ENCODE measurements around the gene SFRP2. TPM values are rescaled to one million over a fixed set of nuclear protein-coding genes. Genes with fewer than 3 reads are reported as not detected.
A peak's percentile ranks its signal among the peaks of the same experiment; 100 is the strongest.

Gene SFRP2
- 10.5 and 14.9 TPM in 2 replicates for total RNA-seq (2014; rRNA removed; shearing (Covaris generic))

- DNase-seq (ENCODE audit: low read depth): peak; percentile 46
These were observed at the start of gene SFRP2 for GRCh38 chr4:153788413-153789276. Gene SFRP2 (minus strand): TSS chr4:153789083. CDS start chr4:153788835, 248 bp downstream.

GRCh38 chr4:153838564-153838963 is 49.7 kb upstream of the SFRP2 start:
- no peak for DNase-seq (ENCODE audit: low read depth)

- no peak for DNase-seq (ENCODE audit: low read depth)
These were observed 46.0 kb upstream of the SFRP2 start for GRCh38 chr4:153834901-153835300.

- DNase-seq (ENCODE audit: low read depth): no peak
These were observed 43.9 kb upstream of the SFRP2 start for GRCh38 chr4:153832720-153833287.

- no peak for DNase-seq (ENCODE audit: low read depth)
These were observed 43.2 kb upstream of the SFRP2 start for GRCh38 chr4:153832054-153832453.

GRCh38 chr4:153831245-153831644 is 42.4 kb upstream of the SFRP2 start:
- no peak for DNase-seq (ENCODE audit: low read depth)

- DNase-seq (ENCODE audit: low read depth): no peak
These were observed 36.8 kb upstream of the SFRP2 start for GRCh38 chr4:153825691-153826090.

GRCh38 chr4:153825126-153825525 is 36.2 kb upstream of the SFRP2 start:
- DNase-seq (ENCODE audit: low read depth): no peak

- no peak for DNase-seq (ENCODE audit: low read depth)
These were observed 35.6 kb upstream of the SFRP2 start for GRCh38 chr4:153824501-153824900.

GRCh38 chr4:153823483-153823882 is 34.6 kb upstream of the SFRP2 start:
- no peak for DNase-seq (ENCODE audit: low read depth)

- DNase-seq (ENCODE audit: low read depth): no peak
These were observed 33.4 kb upstream of the SFRP2 start for GRCh38 chr4:153822316-153822715.

- DNase-seq (ENCODE audit: low read depth): no peak
These were observed 28.6 kb upstream of the SFRP2 start for GRCh38 chr4:153817466-153817865.

- DNase-seq (ENCODE audit: low read depth): no peak
These were observed 27.7 kb upstream of the SFRP2 start for GRCh38 chr4:153816542-153816941.

- no peak for DNase-seq (ENCODE audit: low read depth)
These were observed 25.9 kb upstream of the SFRP2 start for GRCh38 chr4:153814789-153815188.

- DNase-seq (ENCODE audit: low read depth): no peak
These were observed 21.3 kb upstream of the SFRP2 start for GRCh38 chr4:153809916-153810810.

- DNase-seq (ENCODE audit: low read depth): no peak
These were observed 20.4 kb upstream of the SFRP2 start for GRCh38 chr4:153809307-153809706.

- DNase-seq (ENCODE audit: low read depth): no peak
These were observed 19.3 kb upstream of the SFRP2 start for GRCh38 chr4:153808175-153808574.

GRCh38 chr4:153806073-153806472 is 17.2 kb upstream of the SFRP2 start:
- DNase-seq (ENCODE audit: low read depth): no peak

GRCh38 chr4:153804722-153805121 is 15.8 kb upstream of the SFRP2 start:
- DNase-seq (ENCODE audit: low read depth): no peak

- peak; percentile 81 for DNase-seq (ENCODE audit: low read depth)
These were observed 10.8 kb upstream of the SFRP2 start for GRCh38 chr4:153799694-153800074.

GRCh38 chr4:153798901-153799693 is 10.2 kb upstream of the SFRP2 start:
- DNase-seq (ENCODE audit: low read depth): no peak

Data from RPMI7951 (cell line).